Peyer's patch (tissue), 4 donors: Measurements from ENCODE around the gene METRNL. TPM values are rescaled to one million over a fixed set of nuclear protein-coding genes. Genes with fewer than 3 reads are reported as not detected.

Experiments
- DNase-seq, 3 donors: peaks; one replicate each; pipeline ENCODE4 v3.0.0-alpha.2; 2017 to 2019
- H3K27ac ChIP-seq, 4 donors: fragments of 200-600 bp; sonication (generic); one replicate each; pipeline ENCODE4 v1.5.1; 2016 to 2019
- H3K27me3 ChIP-seq, 2 donors: fragments of 200-600 bp; sonication (generic); one replicate each; pipeline ENCODE4 v1.5.1; 2019
- H3K36me3 ChIP-seq, 3 donors: fragments of 200-600 bp; sonication (generic); one replicate each; pipeline ENCODE4 v1.5.1; 2016 to 2019
- H3K4me1 ChIP-seq, 4 donors: fragments of 200-600 bp; sonication (generic); one replicate each; pipeline ENCODE4 v1.5.1; 2016 to 2019
- H3K4me3 ChIP-seq, 4 donors: fragments of 200-600 bp; sonication (generic); 1 replicate in 3 of 4; 2 replicates in 1 of 4; pipeline ENCODE4 v1.5.1; 2016 to 2019; ENCODE audit warnings: mild to moderate bottlenecking in 1 of 4
- H3K9me3 ChIP-seq, 4 donors: fragments of 200-600 bp; sonication (generic); one replicate each; pipeline ENCODE4 v1.5.1; 2016 to 2019; ENCODE audit warnings: mild to moderate bottlenecking in 1 of 4
- CTCF ChIP-seq, 6 experiments: fragments of 450-650 bp in 4 of 6; fragments of 200-600 bp in 2 of 6; sonication (generic) in 1 of 6; IDR thresholded peaks; one replicate each; pipeline ENCODE4 v1.5.1; 2017 to 2019; ENCODE audit warnings: antibody characterized with exemption in 6 of 6, mild to moderate bottlenecking in 3 of 6, moderate library complexity in 1 of 6
- POLR2A ChIP-seq, 2 donors: fragments of 450-650 bp; IDR thresholded peaks; one replicate each; pipeline ENCODE4 v1.5.1; 2017; ENCODE audit warnings: antibody characterized with exemption in 2 of 2, mild to moderate bottlenecking in 2 of 2, moderate library complexity in 2 of 2
- total RNA-seq, 4 donors: library from RNA; depleted of rRNA; stranded (reverse); fragments of >200 nt; gene quantifications; one replicate each; pipeline ENCODE4 v1.1.0, GENCODE V29; 2016

The METRNL gene
- total RNA-seq, 4 donors from 2014 or later, result 73.4 to 170 (median 117) TPM

- TF ChIP-seq POLR2A (IDR thresholded peaks at IDR 0.05) (no peak), CTCF (IDR thresholded peaks at IDR 0.05) (no peak)
- Histone ChIP-seq H3K4me1 (peaks cover 0 to 82% (median 17%) of the 10 kb centered on the region in 4 donors), H3K27me3 (no peaks in the 10 kb centered on the region), H3K27ac (peak overlapping the region in 1 of 4 donors; percentile 6), H3K4me3 (no peak overlapping the region), H3K9me3 (no peaks in the 10 kb centered on the region), H3K36me3 (peaks cover 0 to 29% (median 0%) of the 10 kb centered on the region in 3 donors)
- DNase-seq, result no peak
Measured at GRCh38 chr17:83086199-83086880, 6.9 kb downstream of the METRNL start.

- peak overlapping the region in 1 of 4 donors; percentile 36 for H3K27ac ChIP-seq
- H3K36me3 ChIP-seq, result peaks cover 0 to 29% (median 0%) of the 10 kb centered on the region in 3 donors
- DNase-seq, result no peak
- H3K27me3 ChIP-seq, result no peaks in the 10 kb centered on the region
- H3K9me3 ChIP-seq, result no peaks in the 10 kb centered on the region
- peaks cover 0 to 90% (median 17%) of the 10 kb centered on the region in 4 donors for H3K4me1 ChIP-seq
- TF ChIP-seq POLR2A (IDR thresholded peaks at IDR 0.05), result no peak
- no peak for TF ChIP-seq CTCF (IDR thresholded peaks at IDR 0.05)
- no peak overlapping the region for H3K4me3 ChIP-seq
Measured at GRCh38 chr17:83086907-83087787, 7.7 kb downstream of the METRNL start.

GRCh38 chr17:83087788-83088360 is 8.5 kb downstream of the METRNL start:
- peaks cover 0 to 90% (median 13%) of the 10 kb centered on the region in 4 donors for H3K4me1 ChIP-seq
- no peak for TF ChIP-seq POLR2A (IDR thresholded peaks at IDR 0.05)
- no peak for TF ChIP-seq CTCF (IDR thresholded peaks at IDR 0.05)
- no peaks in the 10 kb centered on the region for H3K9me3 ChIP-seq
- peaks cover 0 to 32% (median 0%) of the 10 kb centered on the region in 3 donors for H3K36me3 ChIP-seq
- H3K4me3 ChIP-seq, result peak overlapping the region in 1 of 4 donors; percentile 42
- H3K27ac ChIP-seq, result peak overlapping the region in 3 of 4 donors; percentile 80 to 98 (median 98)
- no peaks in the 10 kb centered on the region for H3K27me3 ChIP-seq
- no peak for DNase-seq

- peaks cover 0 to 86% (median 9%) of the 10 kb centered on the region in 4 donors for H3K4me1 ChIP-seq
Measured at GRCh38 chr17:83088451-83088850, 9.0 kb downstream of the METRNL start.

More at GRCh38 chr17:83088451-83088850, 9.0 kb downstream of the METRNL start:
- Histone ChIP-seq H3K36me3 (peaks cover 0 to 38% (median 0%) of the 10 kb centered on the region in 3 donors), H3K9me3 (no peaks in the 10 kb centered on the region), H3K27me3 (no peaks in the 10 kb centered on the region), H3K4me3 (peak overlapping the region in 2 of 4 donors; percentile 1 to 42), H3K27ac (peak overlapping the region in 3 of 4 donors; percentile 80 to 98 (median 98))
- no peak for DNase-seq
- TF ChIP-seq POLR2A (IDR thresholded peaks at IDR 0.05) (no peak), CTCF (IDR thresholded peaks at IDR 0.05) (no peak)
